ENCODE measurements around the gene HPCA. TPM values are rescaled to one million over a fixed set of nuclear protein-coding genes. Genes with fewer than 3 reads are reported as not detected.

HPCA gene
- total RNA-seq, 2 donors from 2014 or later: 0.98 TPM; not detected in 1

DNA sequence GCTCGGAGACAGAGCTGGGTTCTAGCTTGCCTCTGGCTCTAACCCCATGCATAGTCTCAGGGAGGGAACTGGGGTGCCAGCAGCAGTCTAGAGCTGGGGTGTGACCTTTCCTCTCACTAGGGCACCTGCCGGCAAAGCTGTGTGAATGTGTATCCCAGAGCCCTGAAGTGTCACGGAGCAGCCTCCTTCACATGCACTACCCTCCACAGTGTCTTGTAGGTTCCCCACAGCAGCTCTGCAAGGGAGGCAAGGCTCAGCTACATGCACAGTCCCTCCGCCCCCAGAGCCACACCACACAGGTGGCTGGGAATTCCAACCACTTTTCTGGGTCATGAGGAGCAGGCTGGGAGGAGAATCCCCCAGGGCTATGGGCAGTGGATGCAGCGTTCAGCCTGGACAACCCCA lies 7.7 kb upstream of the HPCA start:
- no peak overlapping the region for H3K27ac Mint-ChIP-seq
- H3K4me3 Mint-ChIP-seq: no peak overlapping the region
- H3K4me1 Mint-ChIP-seq: peaks cover 5% of the 10 kb centered on the region
- no peaks in the 10 kb centered on the region for H3K36me3 Mint-ChIP-seq (ENCODE audit: low read depth)
- ATAC-seq (replicated peaks): no peak
- H3K9me3 Mint-ChIP-seq: no peaks in the 10 kb centered on the region
- peaks cover 25% of the 10 kb centered on the region for H3K27me3 Mint-ChIP-seq

DNA sequence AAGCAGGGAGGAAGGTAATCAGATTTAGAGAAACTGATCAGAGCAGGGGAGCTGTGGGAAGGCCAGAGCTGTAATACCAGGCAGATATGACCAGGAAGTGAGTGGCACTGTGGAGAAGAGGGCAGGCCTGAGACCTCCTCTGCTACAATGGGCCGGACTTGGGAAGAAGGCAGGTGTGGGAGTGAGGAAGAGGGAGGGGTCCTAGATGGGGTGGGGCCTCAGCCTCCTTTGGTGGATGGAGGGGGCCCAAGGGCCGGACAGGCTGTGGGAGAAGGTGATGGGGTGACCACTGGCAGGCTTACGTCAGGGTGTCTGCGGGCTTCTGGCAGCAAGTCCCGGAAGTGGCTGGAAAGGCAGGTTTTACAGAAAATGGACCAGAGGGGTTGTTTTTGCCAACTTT lies 5.0 kb upstream of the HPCA start:
- Mint-ChIP-seq H3K36me3 (ENCODE audit: low read depth) (no peaks in the 10 kb centered on the region), H3K4me1 (no peaks in the 10 kb centered on the region), H3K27ac (no peak overlapping the region), H3K27me3 (peaks cover 29% of the 10 kb centered on the region), H3K9me3 (no peaks in the 10 kb centered on the region), H3K4me3 (no peak overlapping the region)
- ATAC-seq (replicated peaks): no peak

- ATAC-seq (replicated peaks): no peak
- Mint-ChIP-seq H3K36me3 (ENCODE audit: low read depth) (no peaks in the 10 kb centered on the region), H3K9me3 (no peaks in the 10 kb centered on the region), H3K4me3 (no peak overlapping the region), H3K27ac (no peak overlapping the region), H3K27me3 (peaks cover 32% of the 10 kb centered on the region), H3K4me1 (no peaks in the 10 kb centered on the region)
These were observed 4.1 kb upstream of the HPCA start for GRCh38 chr1:32881871-32882850.

GRCh38 chr1:32883338-32884031 lies 2.8 kb upstream of the HPCA start:
- Mint-ChIP-seq H3K4me1 (no peaks in the 10 kb centered on the region), H3K4me3 (no peak overlapping the region), H3K36me3 (ENCODE audit: low read depth) (no peaks in the 10 kb centered on the region), H3K9me3 (no peaks in the 10 kb centered on the region), H3K27ac (no peak overlapping the region), H3K27me3 (peaks cover 41% of the 10 kb centered on the region)
- ATAC-seq (replicated peaks): no peak

DNA sequence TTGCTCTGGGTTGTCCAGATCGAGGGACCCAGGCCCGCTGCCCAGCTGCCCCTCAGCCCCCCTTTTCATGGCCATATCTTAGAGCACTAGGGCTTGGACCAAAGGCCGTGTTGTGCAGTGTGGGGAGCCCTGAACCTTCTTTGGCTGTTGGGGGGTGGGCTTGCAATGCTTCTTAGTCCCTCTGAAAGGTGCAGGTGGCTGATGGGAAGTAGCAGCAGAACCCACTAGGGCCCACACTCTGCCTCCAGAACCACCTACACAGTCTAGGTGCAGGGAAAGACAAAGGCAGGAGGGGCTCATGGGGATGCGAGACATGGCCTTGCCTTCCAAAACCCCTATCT lies 2.3 kb upstream of the HPCA start:
- no peaks in the 10 kb centered on the region for H3K4me1 Mint-ChIP-seq
- H3K27ac Mint-ChIP-seq: no peak overlapping the region
- no peaks in the 10 kb centered on the region for H3K9me3 Mint-ChIP-seq
- H3K4me3 Mint-ChIP-seq: no peak overlapping the region
- no peak for ATAC-seq (replicated peaks)
- H3K36me3 Mint-ChIP-seq (ENCODE audit: low read depth): no peaks in the 10 kb centered on the region
- peaks cover 44% of the 10 kb centered on the region for H3K27me3 Mint-ChIP-seq

DNA sequence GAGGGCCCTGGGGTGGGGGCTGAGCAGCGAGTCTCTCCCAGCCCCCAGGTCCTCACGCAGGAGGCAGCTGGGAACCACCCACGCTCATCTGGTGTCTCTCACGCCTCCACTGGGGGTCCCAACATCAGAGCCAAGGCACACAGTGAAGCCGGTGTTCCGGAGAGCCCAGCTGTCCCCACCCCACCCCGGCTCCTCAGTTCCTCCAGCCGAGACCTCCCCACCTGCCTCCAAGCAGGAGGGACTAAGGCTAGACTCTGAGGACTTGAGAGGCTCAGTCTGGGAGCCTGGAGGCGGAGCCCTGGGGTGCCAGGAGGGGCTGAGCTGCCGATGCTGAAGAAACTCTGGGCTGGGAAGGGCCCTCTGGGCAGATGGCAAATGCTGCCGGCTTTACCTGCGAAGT lies 1.6 kb upstream of the HPCA start:
- no peaks in the 10 kb centered on the region for H3K36me3 Mint-ChIP-seq (ENCODE audit: low read depth)
- peaks cover 51% of the 10 kb centered on the region for H3K27me3 Mint-ChIP-seq
- no peaks in the 10 kb centered on the region for H3K4me1 Mint-ChIP-seq
- no peak overlapping the region for H3K27ac Mint-ChIP-seq
- no peak overlapping the region for H3K4me3 Mint-ChIP-seq
- no peaks in the 10 kb centered on the region for H3K9me3 Mint-ChIP-seq
- ATAC-seq (replicated peaks): no peak

- Mint-ChIP-seq H3K4me1 (no peaks in the 10 kb centered on the region), H3K36me3 (ENCODE audit: low read depth) (no peaks in the 10 kb centered on the region), H3K9me3 (no peaks in the 10 kb centered on the region), H3K27me3 (peaks cover 59% of the 10 kb centered on the region), H3K4me3 (no peak overlapping the region), H3K27ac (no peak overlapping the region)
- no peak for ATAC-seq (replicated peaks)
These were observed 651 bp upstream of the HPCA start for GRCh38 chr1:32885676-32886003.

DNA sequence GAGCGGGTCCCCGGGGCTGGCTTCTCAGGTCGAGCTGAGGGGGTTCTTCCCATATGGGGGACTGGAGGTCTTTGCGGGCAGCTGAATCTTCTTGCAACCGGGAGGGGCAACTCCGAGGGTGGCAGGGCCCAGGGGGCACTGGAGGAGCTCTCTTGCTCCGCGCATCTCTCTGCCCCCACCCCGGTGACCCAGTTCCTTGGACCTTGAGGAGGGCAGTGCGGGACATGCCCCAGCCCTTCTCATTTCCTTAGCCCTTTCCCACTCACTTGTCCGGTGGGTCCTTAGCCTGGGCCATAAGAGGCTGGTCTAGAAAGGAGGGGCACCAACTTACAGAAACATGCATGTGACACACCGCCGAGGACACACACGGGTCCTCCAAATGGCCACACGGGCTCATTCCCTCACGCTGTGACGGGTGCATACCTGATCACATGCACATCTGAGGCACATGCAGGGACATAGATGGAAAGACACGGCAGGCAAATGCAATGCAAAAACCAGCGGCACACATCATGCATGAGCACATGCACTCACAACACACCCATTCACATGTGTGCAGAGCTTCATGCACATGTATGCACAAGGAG lies 630 bp downstream of the HPCA start:
- no peaks in the 10 kb centered on the region for H3K4me1 Mint-ChIP-seq
- H3K4me3 Mint-ChIP-seq: no peak overlapping the region
- no peaks in the 10 kb centered on the region for H3K9me3 Mint-ChIP-seq
- ATAC-seq (replicated peaks): no peak
- peaks cover 68% of the 10 kb centered on the region for H3K27me3 Mint-ChIP-seq
- no peaks in the 10 kb centered on the region for H3K36me3 Mint-ChIP-seq (ENCODE audit: low read depth)
- H3K27ac Mint-ChIP-seq: no peak overlapping the region

- ATAC-seq (replicated peaks): no peak
- no peak overlapping the region for H3K4me3 Mint-ChIP-seq
- H3K9me3 Mint-ChIP-seq: no peaks in the 10 kb centered on the region
- peaks cover 5% of the 10 kb centered on the region for H3K4me1 Mint-ChIP-seq
- no peak overlapping the region for H3K27ac Mint-ChIP-seq
- H3K27me3 Mint-ChIP-seq: peaks cover 75% of the 10 kb centered on the region
- peaks cover 5% of the 10 kb centered on the region for H3K36me3 Mint-ChIP-seq (ENCODE audit: low read depth)
These were observed 1.3 kb downstream of the HPCA start for GRCh38 chr1:32887623-32888022.

GRCh38 chr1:32888134-32888533 lies 1.8 kb downstream of the HPCA start:
- H3K4me3 Mint-ChIP-seq: no peak overlapping the region
- H3K27ac Mint-ChIP-seq: no peak overlapping the region
- H3K36me3 Mint-ChIP-seq (ENCODE audit: low read depth): peaks cover 6% of the 10 kb centered on the region
- peaks cover 5% of the 10 kb centered on the region for H3K4me1 Mint-ChIP-seq
- no peak for ATAC-seq (replicated peaks)
- no peaks in the 10 kb centered on the region for H3K9me3 Mint-ChIP-seq
- peaks cover 75% of the 10 kb centered on the region for H3K27me3 Mint-ChIP-seq

DNA sequence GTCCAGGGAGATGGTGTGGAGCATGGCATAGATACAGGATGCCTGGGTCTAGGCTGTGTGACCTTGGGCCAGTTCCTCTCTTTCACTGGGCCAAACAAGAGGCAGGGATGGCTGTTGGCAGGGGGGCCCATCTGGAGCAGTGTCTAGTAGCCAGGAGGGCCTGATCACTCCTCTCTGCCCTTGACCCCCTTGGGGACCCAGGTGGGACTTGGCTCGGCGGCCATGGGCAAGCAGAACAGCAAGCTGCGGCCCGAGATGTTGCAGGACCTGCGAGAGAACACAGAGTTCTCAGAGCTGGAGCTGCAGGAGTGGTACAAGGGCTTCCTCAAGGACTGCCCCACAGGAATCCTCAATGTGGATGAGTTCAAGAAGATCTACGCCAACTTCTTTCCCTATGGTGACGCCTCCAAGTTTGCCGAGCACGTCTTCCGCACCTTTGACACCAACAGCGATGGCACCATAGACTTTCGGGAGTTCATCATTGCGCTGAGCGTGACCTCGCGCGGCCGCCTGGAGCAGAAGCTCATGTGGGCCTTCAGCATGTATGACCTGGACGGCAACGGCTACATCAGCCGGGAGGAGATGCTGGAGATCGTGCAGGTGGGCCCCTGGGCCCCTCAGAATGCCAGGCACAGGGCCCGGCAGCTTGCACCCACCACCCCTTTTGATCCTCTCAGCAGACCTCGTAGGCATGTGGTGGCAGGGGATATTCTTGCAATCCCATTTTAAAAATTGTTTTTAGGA lies 2.6 kb downstream of the HPCA start:
- ATAC-seq (replicated peaks): no peak
- H3K9me3 Mint-ChIP-seq: no peaks in the 10 kb centered on the region
- H3K4me3 Mint-ChIP-seq: no peak overlapping the region
- peaks cover 5% of the 10 kb centered on the region for H3K4me1 Mint-ChIP-seq
- H3K27me3 Mint-ChIP-seq: peaks cover 70% of the 10 kb centered on the region
- H3K27ac Mint-ChIP-seq: no peak overlapping the region
- H3K36me3 Mint-ChIP-seq (ENCODE audit: low read depth): peaks cover 6% of the 10 kb centered on the region

- Mint-ChIP-seq H3K4me3 (no peak overlapping the region), H3K27me3 (peaks cover 65% of the 10 kb centered on the region), H3K4me1 (peaks cover 5% of the 10 kb centered on the region), H3K27ac (no peak overlapping the region), H3K9me3 (no peaks in the 10 kb centered on the region), H3K36me3 (ENCODE audit: low read depth) (peaks cover 6% of the 10 kb centered on the region)
- no peak for ATAC-seq (replicated peaks)
These were observed 3.5 kb downstream of the HPCA start for GRCh38 chr1:32889731-32890278.

GRCh38 chr1:32890516-32891240 lies 4.4 kb downstream of the HPCA start:
- H3K4me1 Mint-ChIP-seq: peaks cover 5% of the 10 kb centered on the region
- H3K4me3 Mint-ChIP-seq: no peak overlapping the region
- H3K36me3 Mint-ChIP-seq (ENCODE audit: low read depth): peaks cover 6% of the 10 kb centered on the region
- ATAC-seq (replicated peaks): no peak
- no peaks in the 10 kb centered on the region for H3K9me3 Mint-ChIP-seq
- no peak overlapping the region for H3K27ac Mint-ChIP-seq
- peaks cover 60% of the 10 kb centered on the region for H3K27me3 Mint-ChIP-seq

GRCh38 chr1:32891241-32891570 lies 4.9 kb downstream of the HPCA start:
- ATAC-seq (replicated peaks): no peak
- Mint-ChIP-seq H3K4me3 (no peak overlapping the region), H3K27me3 (peaks cover 61% of the 10 kb centered on the region), H3K36me3 (ENCODE audit: low read depth) (peaks cover 6% of the 10 kb centered on the region), H3K9me3 (no peaks in the 10 kb centered on the region), H3K27ac (no peak overlapping the region), H3K4me1 (peaks cover 5% of the 10 kb centered on the region)
